Measurements from ENCODE around the gene PCDHB14. TPM values are rescaled to one million over a fixed set of nuclear protein-coding genes. Genes with fewer than 3 reads are reported as not detected.
"Not testable (repeated sequence)": the region's sequence is repeated elsewhere in the genome, so short reads cannot be mapped to it uniquely, and the experiment has no call there.

Gene PCDHB14
- total RNA-seq, result 13.4 TPM

- no peak for DNase-seq
Observed at GRCh38 chr5:141223112-141223783, at the start of gene PCDHB14. Gene PCDHB14, plus strand, starts transcription at chr5:141223343. Its CDS starts 163 bp downstream, at chr5:141223506.

DNA sequence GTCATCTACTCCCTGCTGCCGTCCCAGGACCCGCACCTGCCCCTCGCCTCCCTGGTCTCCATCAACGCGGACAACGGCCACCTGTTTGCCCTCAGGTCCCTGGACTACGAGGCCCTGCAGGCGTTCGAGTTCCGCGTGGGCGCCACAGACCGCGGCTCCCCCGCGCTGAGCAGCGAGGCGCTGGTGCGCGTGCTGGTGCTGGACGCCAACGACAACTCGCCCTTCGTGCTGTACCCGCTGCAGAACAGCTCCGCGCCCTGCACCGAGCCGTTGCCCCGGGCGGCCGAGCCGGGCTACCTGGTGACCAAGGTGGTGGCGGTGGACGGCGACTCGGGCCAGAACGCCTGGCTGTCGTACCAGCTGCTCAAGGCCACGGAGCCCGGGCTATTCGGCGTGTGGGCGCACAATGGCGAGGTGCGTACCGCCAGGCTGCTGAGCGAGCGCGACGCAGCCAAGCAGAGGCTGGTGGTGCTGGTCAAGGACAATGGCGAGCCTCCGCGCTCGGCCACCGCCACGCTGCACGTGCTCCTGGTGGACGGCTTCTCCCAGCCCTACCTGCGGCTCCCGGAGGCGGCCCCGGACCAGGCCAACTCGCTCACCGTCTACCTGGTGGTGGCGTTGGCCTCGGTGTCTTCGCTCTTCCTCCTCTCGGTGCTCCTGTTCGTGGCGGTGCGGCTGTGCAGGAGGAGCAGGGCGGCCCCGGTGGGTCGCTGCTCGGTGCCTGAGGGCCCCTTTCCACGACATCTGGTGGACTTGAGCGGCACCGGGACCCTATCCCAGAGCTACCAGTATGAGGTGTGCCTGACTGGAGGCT is 48.6 kb upstream of the PCDHB14 start:
- DNase-seq, result not testable (repeated sequence)

DNA sequence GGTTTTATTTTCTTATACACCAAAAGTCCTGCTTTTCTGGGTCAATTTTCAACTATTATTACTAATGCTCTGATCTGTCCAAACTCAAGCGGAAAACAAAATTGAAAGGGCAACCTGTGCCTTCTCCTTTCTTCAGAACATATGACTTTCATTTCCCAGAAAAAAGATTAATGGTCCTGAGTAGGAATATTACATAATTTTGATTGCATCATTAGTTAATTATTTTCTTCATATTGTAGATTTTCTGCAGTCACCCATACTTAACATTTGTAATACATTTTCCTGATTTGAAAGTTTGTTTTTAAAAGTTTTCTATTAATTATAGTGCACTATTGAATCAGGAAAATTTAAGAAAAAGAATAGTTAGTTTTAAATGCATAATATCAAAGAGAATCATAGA is 47.2 kb upstream of the PCDHB14 start:
- DNase-seq, result no peak

DNA sequence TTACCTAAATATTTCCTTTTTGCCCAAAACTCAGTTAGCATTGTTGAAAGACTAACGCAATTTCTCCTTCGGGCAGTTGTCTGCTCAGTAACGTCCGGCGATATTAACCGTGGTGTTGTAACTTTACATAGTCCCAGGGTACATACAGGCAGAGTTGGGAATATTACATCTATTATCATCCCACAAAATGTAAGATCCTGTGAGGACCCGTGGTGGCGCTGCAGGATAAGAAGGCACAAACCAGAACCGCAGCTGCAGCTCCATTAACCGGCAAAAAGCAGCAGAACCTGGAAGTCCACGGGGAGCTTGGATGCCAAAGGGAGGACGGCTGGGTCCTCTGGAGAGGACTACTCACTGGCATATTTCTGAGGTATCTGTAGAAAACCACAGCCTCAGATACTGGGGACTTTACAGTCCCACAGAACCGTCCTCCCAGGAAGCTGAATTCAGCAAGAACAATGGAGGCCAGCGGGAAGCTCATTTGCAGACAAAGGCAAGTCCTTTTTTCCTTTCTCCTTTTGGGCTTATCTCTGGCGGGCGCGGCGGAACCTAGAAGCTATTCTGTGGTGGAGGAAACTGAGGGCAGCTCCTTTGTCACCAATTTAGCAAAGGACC is 45.5 kb upstream of the PCDHB14 start, which contains the start of gene PCDHB8:
TSS of gene PCDHB8 (plus strand) at position 214 of the 615 bp plus-strand sequence. CDS start at position 459, 245 bp downstream.
- DNase-seq, result not testable (repeated sequence)

DNA sequence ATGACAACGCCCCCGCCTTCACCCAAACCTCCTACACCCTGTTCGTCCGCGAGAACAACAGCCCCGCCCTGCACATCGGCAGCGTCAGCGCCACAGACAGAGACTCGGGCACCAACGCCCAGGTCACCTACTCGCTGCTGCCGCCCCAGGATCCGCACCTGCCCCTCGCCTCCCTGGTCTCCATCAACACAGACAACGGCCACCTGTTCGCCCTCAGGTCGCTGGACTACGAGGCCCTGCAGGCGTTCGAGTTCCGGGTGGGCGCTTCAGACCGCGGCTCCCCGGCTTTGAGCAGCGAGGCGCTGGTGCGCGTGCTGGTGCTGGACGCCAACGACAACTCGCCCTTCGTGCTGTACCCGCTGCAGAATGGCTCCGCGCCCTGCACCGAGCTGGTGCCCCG is 43.8 kb upstream of the PCDHB14 start:
- not testable (repeated sequence) for DNase-seq

DNA sequence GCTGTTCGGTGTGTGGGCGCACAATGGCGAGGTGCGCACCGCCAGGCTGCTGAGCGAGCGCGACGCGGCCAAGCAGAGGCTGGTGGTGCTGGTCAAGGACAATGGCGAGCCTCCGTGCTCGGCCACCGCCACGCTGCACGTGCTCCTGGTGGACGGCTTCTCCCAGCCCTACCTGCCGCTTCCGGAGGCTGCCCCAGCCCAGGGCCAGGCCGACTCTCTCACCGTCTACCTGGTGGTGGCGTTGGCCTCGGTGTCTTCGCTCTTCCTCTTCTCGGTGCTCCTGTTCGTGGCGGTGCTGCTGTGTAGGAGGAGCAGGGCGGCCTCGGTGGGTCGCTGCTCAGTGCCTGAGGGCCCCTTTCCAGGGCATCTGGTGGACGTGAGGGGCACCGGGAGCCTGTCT is 43.3 kb upstream of the PCDHB14 start:
- DNase-seq, result not testable (repeated sequence)

- no peak for DNase-seq
Observed at GRCh38 chr5:141180313-141180712, 42.8 kb upstream of the PCDHB14 start.

GRCh38 chr5:141182248-141182647 is 40.9 kb upstream of the PCDHB14 start, which contains the start of gene PCDHB16:
Gene PCDHB16, plus strand, starts transcription at chr5:141182387. Its CDS starts 173 bp downstream, at chr5:141182560.
- DNase-seq, result no peak

- DNase-seq, result not testable (repeated sequence)
Observed at GRCh38 chr5:141184117-141184855, 38.9 kb upstream of the PCDHB14 start.

DNA sequence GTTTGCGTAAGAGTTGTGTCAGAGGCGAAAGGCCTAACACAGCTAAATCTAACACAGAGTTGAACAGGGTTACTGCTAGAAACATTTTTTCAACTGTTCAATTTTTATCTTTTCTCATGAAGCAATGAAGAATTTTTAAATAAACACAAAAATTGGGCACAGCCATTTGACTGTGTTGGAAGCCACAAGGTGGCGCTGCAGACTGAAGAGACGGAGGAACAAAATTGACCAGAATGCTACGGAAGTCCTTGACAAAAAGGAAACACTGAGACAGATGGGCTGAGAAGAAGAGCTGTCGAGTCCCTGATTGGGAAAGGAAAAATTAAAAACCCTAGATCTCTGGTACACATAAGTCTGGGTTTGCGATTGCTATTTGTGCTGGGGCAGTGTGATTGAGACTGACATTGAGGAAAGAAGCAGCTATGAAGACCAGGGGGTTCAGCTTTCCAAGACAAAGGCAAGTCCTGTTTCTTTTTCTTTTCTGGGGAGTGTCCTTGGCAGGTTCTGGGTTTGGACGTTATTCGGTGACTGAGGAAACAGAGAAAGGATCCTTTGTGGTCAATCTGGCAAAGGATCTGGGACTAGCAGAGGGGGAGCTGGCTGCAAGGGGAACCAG is 36.1 kb upstream of the PCDHB14 start, which contains the start of gene PCDHB9:
TSS of gene PCDHB9 (plus strand) at position 265 of the 616 bp plus-strand sequence. CDS start at position 423, 158 bp downstream.
- DNase-seq, result no peak

GRCh38 chr5:141188682-141189081 is 34.5 kb upstream of the PCDHB14 start:
- not testable (repeated sequence) for DNase-seq

GRCh38 chr5:141189131-141189530 is 34.0 kb upstream of the PCDHB14 start:
- not testable (repeated sequence) for DNase-seq

DNA sequence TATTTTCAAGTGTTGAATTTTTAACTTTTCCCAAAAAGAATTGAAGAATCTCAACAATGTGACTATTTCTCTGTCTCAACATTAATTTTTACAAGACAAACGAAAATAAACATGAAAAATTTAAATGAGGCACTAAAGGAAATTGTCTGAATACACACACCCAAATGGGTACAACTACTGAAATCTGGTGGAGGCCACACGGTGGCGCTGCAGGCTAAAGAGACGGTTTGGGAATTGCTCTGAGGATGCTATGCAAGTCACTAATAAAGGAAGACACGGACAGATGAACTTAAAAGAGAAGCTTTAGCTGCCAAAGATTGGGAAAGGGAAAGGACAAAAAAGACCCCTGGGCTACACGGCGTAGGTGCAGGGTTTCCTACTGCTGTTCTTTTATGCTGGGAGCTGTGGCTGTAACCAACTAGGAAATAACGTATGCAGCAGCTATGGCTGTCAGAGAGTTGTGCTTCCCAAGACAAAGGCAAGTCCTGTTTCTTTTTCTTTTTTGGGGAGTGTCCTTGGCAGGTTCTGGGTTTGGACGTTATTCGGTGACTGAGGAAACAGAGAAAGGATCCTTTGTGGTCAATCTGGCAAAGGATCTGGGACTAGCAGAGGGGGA is 30.9 kb upstream of the PCDHB14 start, which contains the start of gene PCDHB10:
TSS of gene PCDHB10 (plus strand) at position 244 of the 616 bp plus-strand sequence. CDS start at position 444, 200 bp downstream.
- DNase-seq, result no peak

DNA sequence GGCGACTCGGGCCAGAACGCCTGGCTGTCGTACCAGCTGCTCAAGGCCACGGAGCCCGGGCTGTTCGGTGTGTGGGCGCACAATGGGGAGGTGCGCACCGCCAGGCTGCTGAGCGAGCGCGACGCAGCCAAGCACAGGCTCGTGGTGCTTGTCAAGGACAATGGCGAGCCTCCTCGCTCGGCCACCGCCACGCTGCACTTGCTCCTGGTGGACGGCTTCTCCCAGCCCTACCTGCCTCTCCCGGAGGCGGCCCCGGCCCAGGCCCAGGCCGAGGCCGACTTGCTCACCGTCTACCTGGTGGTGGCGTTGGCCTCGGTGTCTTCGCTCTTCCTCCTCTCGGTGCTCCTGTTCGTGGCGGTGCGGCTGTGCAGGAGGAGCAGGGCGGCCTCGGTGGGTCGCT is 28.8 kb upstream of the PCDHB14 start:
- DNase-seq, result not testable (repeated sequence)

- no peak for DNase-seq
Observed at GRCh38 chr5:141196363-141196762, 26.8 kb upstream of the PCDHB14 start.

GRCh38 chr5:141199359-141200235 is 23.5 kb upstream of the PCDHB14 start, which contains the start of gene PCDHB11:
Gene PCDHB11, plus strand, starts transcription at chr5:141199627. Its CDS starts 148 bp downstream, at chr5:141199775.
- DNase-seq, result no peak

GRCh38 chr5:141201126-141201525 is 22.0 kb upstream of the PCDHB14 start:
- not testable (repeated sequence) for DNase-seq

- DNase-seq, result not testable (repeated sequence)
Observed at GRCh38 chr5:141201646-141202045, 21.5 kb upstream of the PCDHB14 start.

DNA sequence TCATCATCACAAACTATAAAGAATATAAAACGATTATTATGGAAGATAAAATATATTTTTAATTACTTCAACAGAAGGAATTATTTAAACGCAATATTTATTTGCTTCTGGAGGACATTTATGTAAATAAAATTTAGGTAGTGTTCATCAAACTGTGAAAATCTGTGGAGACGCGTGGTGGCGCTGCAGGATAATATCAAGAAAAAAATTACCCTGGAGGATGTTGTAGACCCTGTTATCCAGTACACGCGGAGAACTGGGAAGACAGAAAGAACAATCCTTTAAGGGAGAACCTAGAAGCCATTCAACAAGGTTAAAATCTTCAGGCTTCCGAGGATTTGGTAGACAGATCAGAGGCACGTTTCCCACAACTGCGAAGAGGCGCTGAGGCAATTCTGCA is 14.7 kb upstream of the PCDHB14 start, which contains the start of gene PCDHB12:
TSS of gene PCDHB12 (plus strand) at position 242 of the 400 bp plus-strand sequence. CDS start 189 bp downstream, outside the sequence.
- no peak for DNase-seq
